Measurements from ENCODE around the gene BCAS1. TPM values are rescaled to one million over a fixed set of nuclear protein-coding genes. Genes with fewer than 3 reads are reported as not detected.

BCAS1 gene
- total RNA-seq, 1 donor = under 0.01 TPM

GRCh38 chr20:53899351-53900167 is 170.8 kb downstream of the BCAS1 start:
- TF ChIP-seq CTCF (IDR thresholded peaks at IDR 0.05; ENCODE audit: insufficient read depth, low read depth, low read length) = no peak
- H3K4me3 ChIP-seq (ENCODE audit: low read depth, low read length) = no peak overlapping the region
- DNase-seq (ENCODE audit: low read depth) = peak; percentile 80

DNA sequence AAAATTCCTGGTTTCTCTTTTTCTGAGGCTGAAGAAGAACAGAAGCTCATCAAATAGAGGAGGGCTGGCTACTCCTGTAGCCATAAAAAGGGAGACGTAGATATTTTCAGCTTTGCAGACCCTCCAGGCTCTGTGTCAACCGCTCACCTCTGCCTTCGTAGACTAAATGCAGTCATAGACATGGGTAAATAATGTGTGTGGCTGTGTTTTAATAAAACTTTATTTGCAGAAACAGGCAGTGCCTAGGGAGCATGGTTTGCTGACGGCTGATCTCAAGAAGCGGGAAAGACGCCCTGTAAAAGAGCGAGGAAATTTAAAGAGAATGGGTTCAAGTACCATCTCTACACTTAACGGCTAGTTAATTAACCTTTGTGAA is 171.8 kb downstream of the BCAS1 start:
- TF ChIP-seq CTCF (IDR thresholded peaks at IDR 0.05; ENCODE audit: insufficient read depth, low read depth, low read length) = no peak
- DNase-seq (ENCODE audit: low read depth) = no peak
- H3K4me3 ChIP-seq (ENCODE audit: low read depth, low read length) = no peak overlapping the region

- TF ChIP-seq CTCF (IDR thresholded peaks at IDR 0.05; ENCODE audit: insufficient read depth, low read depth, low read length) = no peak
- H3K4me3 ChIP-seq (ENCODE audit: low read depth, low read length) = no peak overlapping the region
- DNase-seq (ENCODE audit: low read depth) = no peak
These were observed 172.4 kb downstream of the BCAS1 start for GRCh38 chr20:53897884-53898555.

- no peak overlapping the region for H3K4me3 ChIP-seq (ENCODE audit: low read depth, low read length)
- no peak for DNase-seq (ENCODE audit: low read depth)
- no peak for TF ChIP-seq CTCF (IDR thresholded peaks at IDR 0.05; ENCODE audit: insufficient read depth, low read depth, low read length)
These were observed 173.7 kb downstream of the BCAS1 start for GRCh38 chr20:53896647-53897046.

DNA sequence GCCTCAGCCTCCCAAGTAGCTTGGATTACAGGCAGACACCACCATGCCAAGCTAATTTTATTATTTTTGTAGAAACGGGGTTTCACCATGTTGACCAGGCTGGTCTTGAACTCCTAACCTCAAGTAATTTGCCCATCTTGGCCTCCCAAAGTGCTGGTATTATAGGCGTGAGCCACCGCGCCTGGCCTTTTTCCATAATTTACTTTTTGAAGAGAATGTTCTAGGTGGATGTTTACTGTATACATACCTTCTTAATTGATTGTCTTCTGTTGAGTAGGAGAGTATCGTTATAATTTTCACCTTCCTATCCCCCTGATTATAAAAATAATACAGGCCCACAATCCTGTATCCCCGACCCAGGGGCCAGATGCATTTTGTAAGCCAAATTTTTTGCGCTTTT is 174.4 kb downstream of the BCAS1 start:
- TF ChIP-seq CTCF (IDR thresholded peaks at IDR 0.05; ENCODE audit: insufficient read depth, low read depth, low read length) = no peak
- no peak for DNase-seq (ENCODE audit: low read depth)
- H3K4me3 ChIP-seq (ENCODE audit: low read depth, low read length) = no peak overlapping the region

DNA sequence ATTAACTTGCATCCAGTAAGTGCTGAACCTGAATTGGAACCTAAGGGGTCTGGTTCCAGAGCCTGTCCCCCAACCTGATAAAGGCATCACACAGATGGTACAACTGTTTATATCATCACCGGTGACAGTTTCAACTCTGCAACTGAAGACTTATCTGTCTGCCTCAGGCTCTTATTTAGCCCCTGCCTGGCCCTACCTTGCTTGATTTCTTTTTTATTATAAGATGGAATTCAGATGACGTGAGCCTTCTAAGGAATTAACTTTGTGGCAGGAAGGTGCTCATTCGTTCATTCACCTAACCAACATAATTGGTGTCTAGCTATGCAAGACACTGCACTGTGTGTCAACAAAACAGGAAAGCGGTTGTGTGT is 175.0 kb downstream of the BCAS1 start:
- no peak for TF ChIP-seq CTCF (IDR thresholded peaks at IDR 0.05; ENCODE audit: insufficient read depth, low read depth, low read length)
- H3K4me3 ChIP-seq (ENCODE audit: low read depth, low read length) = no peak overlapping the region
- DNase-seq (ENCODE audit: low read depth) = no peak
